ENCODE measurements around the gene CYB5R3. TPM values are rescaled to one million over a fixed set of nuclear protein-coding genes. Genes with fewer than 3 reads are reported as not detected.
"Not testable (repeated sequence)": the region's sequence is repeated elsewhere in the genome, so short reads cannot be mapped to it uniquely, and the experiment has no call there.

Gene CYB5R3
- total RNA-seq, 2 experiments from 2014 or later: 68.4 to 74.3 TPM

GRCh38 chr22:42574046-42574445 is 75.1 kb downstream of the CYB5R3 start:
- H3K4me3 Mint-ChIP-seq, DNase-seq, H3K4me1 Mint-ChIP-seq, H3K27me3 Mint-ChIP-seq, H3K27ac Mint-ChIP-seq, H3K9me3 Mint-ChIP-seq, CTCF ChIA-PET: not testable (repeated sequence)
- peaks cover 20% of the 10 kb centered on the region for H3K36me3 Mint-ChIP-seq (ENCODE audit: low read depth)
- POLR2A ChIA-PET: interaction anchor here (0.9 kb wide), 1 partner anchor 13 kb away, joined by 3 read pairs; no protein-coding TSS in a partner anchor

- H3K4me1 Mint-ChIP-seq, H3K27me3 Mint-ChIP-seq, DNase-seq, H3K27ac Mint-ChIP-seq, H3K4me3 Mint-ChIP-seq, H3K9me3 Mint-ChIP-seq: not testable (repeated sequence)
- ChIA-PET CTCF (interaction anchor here (0.6 kb wide), 1 partner anchor 64 kb away, joined by 3 read pairs; no protein-coding TSS in a partner anchor), POLR2A (interaction anchor here (1.1 kb wide), 1 partner anchor 63 kb away, joined by 4 read pairs; no protein-coding TSS in a partner anchor)
- peaks cover 12% of the 10 kb centered on the region for H3K36me3 Mint-ChIP-seq (ENCODE audit: low read depth)
These were observed 78.1 kb downstream of the CYB5R3 start for GRCh38 chr22:42571068-42571467.

GRCh38 chr22:42570580-42570979 is 78.6 kb downstream of the CYB5R3 start:
- H3K36me3 Mint-ChIP-seq (ENCODE audit: low read depth): peaks cover 12% of the 10 kb centered on the region
- CTCF ChIA-PET: interaction anchor here (0.6 kb wide), 1 partner anchor 63 kb away, joined by 3 read pairs; no protein-coding TSS in a partner anchor
- H3K4me3 Mint-ChIP-seq, H3K9me3 Mint-ChIP-seq, H3K27me3 Mint-ChIP-seq, H3K27ac Mint-ChIP-seq, DNase-seq, H3K4me1 Mint-ChIP-seq: not testable (repeated sequence)
- POLR2A ChIA-PET: interaction anchor here (1.1 to 1.5 kb wide), 3 partner anchors 12 to 62 kb away, joined by 3 to 4 read pairs (median 3); no protein-coding TSS in a partner anchor

- peaks cover 12% of the 10 kb centered on the region for H3K36me3 Mint-ChIP-seq (ENCODE audit: low read depth)
- H3K27ac Mint-ChIP-seq, CTCF ChIA-PET, H3K4me3 Mint-ChIP-seq, H3K27me3 Mint-ChIP-seq, H3K4me1 Mint-ChIP-seq, DNase-seq, H3K9me3 Mint-ChIP-seq: not testable (repeated sequence)
- POLR2A ChIA-PET: interaction anchor here (1.1 to 1.9 kb wide), 3 partner anchors 8 to 15 kb away, joined by 3 to 13 read pairs (median 5); partner anchors contain the start of gene SERHL2
These were observed 81.2 kb downstream of the CYB5R3 start for GRCh38 chr22:42567950-42568349.

Other genes starting within 250 kb of the CYB5R3 start
- gene NFAM1, start 217.0 kb downstream of the CYB5R3 start, total RNA-seq: under 1 TPM; 0.05 to 0.63 TPM
- 10 to 100 TPM; 58.8 to 62.5 TPM for gene RRP7A, start 129.6 kb downstream of the CYB5R3 start, total RNA-seq
- gene SERHL2, start 95.4 kb downstream of the CYB5R3 start, total RNA-seq: under 1 TPM; 0.55 to 0.81 TPM
- 10 to 100 TPM; 71.4 to 74.7 TPM for gene POLDIP3, start 34.5 kb downstream of the CYB5R3 start, total RNA-seq
- 1 to 10 TPM; 1.2 to 1.3 TPM for gene ATP5MGL, start 8.8 kb downstream of the CYB5R3 start, total RNA-seq
- gene A4GALT, start 71.5 kb upstream of the CYB5R3 start, total RNA-seq: under 1 TPM; 0.58 to 0.63 TPM
- 10 to 100 TPM; 41.1 to 42.1 TPM for gene ARFGAP3, start 207.9 kb upstream of the CYB5R3 start, total RNA-seq